ENCODE data around the gene ZKSCAN1. TPM values are rescaled to one million over a fixed set of nuclear protein-coding genes. Genes with fewer than 3 reads are reported as not detected.
"Not testable (repeated sequence)": the region's sequence is repeated elsewhere in the genome, so short reads cannot be mapped to it uniquely, and the experiment has no call there.

ZKSCAN1 gene
- total RNA-seq, 4 donors from 2014 or later, result 20.9 to 96.7 (median 53.6) TPM

GRCh38 chr7:99987846-99988245 is 27.6 kb upstream of the ZKSCAN1 start:
- no peaks in the 10 kb centered on the region for H3K36me3 ChIP-seq
- no peaks in the 10 kb centered on the region for H3K9me3 ChIP-seq
- no peaks in the 10 kb centered on the region for H3K4me1 ChIP-seq
- H3K27ac ChIP-seq, result no peak overlapping the region
- no peak for TF ChIP-seq CTCF (IDR thresholded peaks at IDR 0.05)
- TF ChIP-seq POLR2A (IDR thresholded peaks at IDR 0.05), result no peak
- intact Hi-C loops (cut with DNase I; ENCODE audit: low total_unique reads), result no loop called here
- no peak overlapping the region for H3K4me3 ChIP-seq
- H3K27me3 ChIP-seq, result no peaks in the 10 kb centered on the region
- DNase-seq, result no peak

- H3K27ac ChIP-seq, result no peak overlapping the region
- H3K4me3 ChIP-seq, result no peak overlapping the region
- no peak for DNase-seq
- H3K9me3 ChIP-seq, result no peaks in the 10 kb centered on the region
- intact Hi-C loops (cut with DNase I; ENCODE audit: low total_unique reads), result no loop called here
- no peaks in the 10 kb centered on the region for H3K27me3 ChIP-seq
- TF ChIP-seq POLR2A (IDR thresholded peaks at IDR 0.05) (no peak), CTCF (IDR thresholded peaks at IDR 0.05) (no peak)
- H3K4me1 ChIP-seq, result no peaks in the 10 kb centered on the region
- no peaks in the 10 kb centered on the region for H3K36me3 ChIP-seq
These were observed 24.9 kb upstream of the ZKSCAN1 start for GRCh38 chr7:99990460-99990852.

- intact Hi-C loops (cut with DNase I; ENCODE audit: low total_unique reads); H3K4me3 ChIP-seq; H3K27ac ChIP-seq; H3K36me3 ChIP-seq; H3K27me3 ChIP-seq; H3K4me1 ChIP-seq; DNase-seq; H3K9me3 ChIP-seq: not testable (repeated sequence)
These were observed 23.9 kb upstream of the ZKSCAN1 start for GRCh38 chr7:99991543-99991942.

- Histone ChIP-seq H3K36me3 (no peaks in the 10 kb centered on the region), H3K27ac (no peak overlapping the region), H3K9me3 (no peaks in the 10 kb centered on the region), H3K4me3 (no peak overlapping the region), H3K27me3 (no peaks in the 10 kb centered on the region), H3K4me1 (no peaks in the 10 kb centered on the region)
- intact Hi-C loops (cut with DNase I; ENCODE audit: low total_unique reads), result no loop called here
- no peak for TF ChIP-seq CTCF (IDR thresholded peaks at IDR 0.05)
- TF ChIP-seq POLR2A (IDR thresholded peaks at IDR 0.05), result no peak
- DNase-seq, result no peak
These were observed 22.9 kb upstream of the ZKSCAN1 start for GRCh38 chr7:99992330-99993038.

GRCh38 chr7:99994819-99995218 is 20.6 kb upstream of the ZKSCAN1 start:
- TF ChIP-seq POLR2A (IDR thresholded peaks at IDR 0.05), result no peak
- TF ChIP-seq CTCF (IDR thresholded peaks at IDR 0.05), result no peak
- intact Hi-C loops (cut with DNase I; ENCODE audit: low total_unique reads), result no loop called here
- H3K27me3 ChIP-seq, result no peaks in the 10 kb centered on the region
- H3K9me3 ChIP-seq, result no peaks in the 10 kb centered on the region
- H3K4me3 ChIP-seq, result no peak overlapping the region
- no peak for DNase-seq
- no peak overlapping the region for H3K27ac ChIP-seq
- H3K36me3 ChIP-seq, result no peaks in the 10 kb centered on the region
- no peaks in the 10 kb centered on the region for H3K4me1 ChIP-seq
